HG03378 (cell line): Measurements from ENCODE around the gene ITGA3.
"Not testable (repeated sequence)": the region's sequence is repeated elsewhere in the genome, so short reads cannot be mapped to it uniquely, and the experiment has no call there.

Experiments used
- ATAC-seq: cut with Tn5 transposase; IDR thresholded peaks from one replicate; pipeline ENCODE4 v1.9.1; 2021; ENCODE audit warnings: mild to moderate bottlenecking, moderate library complexity; ENCODE audit not compliant: unreplicated experiment

Gene ITGA3

DNA sequence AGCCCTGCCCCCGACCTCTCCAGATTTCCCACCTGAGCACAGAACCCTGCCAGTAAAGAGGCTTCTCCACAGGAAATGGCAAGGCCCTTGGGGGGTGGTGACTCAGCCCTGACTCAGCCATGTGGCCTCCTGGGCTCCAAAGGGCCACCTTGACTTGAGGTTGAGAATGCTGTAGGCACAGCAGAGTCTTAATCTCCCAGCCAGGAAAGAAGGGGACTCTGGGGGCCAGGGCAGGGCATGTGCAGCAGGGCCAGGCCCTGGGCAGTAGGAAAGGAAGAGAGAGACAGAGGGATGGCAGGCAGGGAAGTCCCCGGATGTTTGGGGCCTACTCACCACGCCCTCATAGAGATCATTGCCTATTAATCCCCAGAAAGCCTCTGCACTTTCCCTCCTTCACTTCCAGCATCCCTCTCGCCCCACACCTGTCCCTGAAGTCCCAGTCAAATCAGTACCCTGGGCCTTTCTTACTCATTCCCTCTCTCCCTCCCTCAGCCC, 4.8 kb upstream of the ITGA3 start:
- ATAC-seq: no peak

DNA sequence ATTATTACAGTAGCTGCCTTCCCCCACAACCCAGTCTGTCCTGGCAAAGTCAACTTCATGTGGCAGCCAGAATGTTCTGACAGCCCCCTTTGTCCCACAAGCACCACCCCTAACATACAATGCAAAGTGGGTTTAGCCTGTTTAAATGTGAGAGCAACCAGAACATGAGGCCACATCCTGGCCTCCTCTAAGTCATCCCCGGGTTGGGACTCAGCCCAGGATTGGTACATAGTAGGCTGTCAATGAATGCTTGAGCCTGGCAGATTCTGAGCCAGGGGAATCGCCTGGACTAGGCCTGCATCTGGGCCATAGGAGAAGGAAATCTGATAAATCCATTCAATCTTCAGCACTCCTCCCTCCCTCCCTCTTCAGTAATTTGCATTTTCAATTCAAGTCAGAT, 4.3 kb upstream of the ITGA3 start:
- ATAC-seq: no peak

DNA sequence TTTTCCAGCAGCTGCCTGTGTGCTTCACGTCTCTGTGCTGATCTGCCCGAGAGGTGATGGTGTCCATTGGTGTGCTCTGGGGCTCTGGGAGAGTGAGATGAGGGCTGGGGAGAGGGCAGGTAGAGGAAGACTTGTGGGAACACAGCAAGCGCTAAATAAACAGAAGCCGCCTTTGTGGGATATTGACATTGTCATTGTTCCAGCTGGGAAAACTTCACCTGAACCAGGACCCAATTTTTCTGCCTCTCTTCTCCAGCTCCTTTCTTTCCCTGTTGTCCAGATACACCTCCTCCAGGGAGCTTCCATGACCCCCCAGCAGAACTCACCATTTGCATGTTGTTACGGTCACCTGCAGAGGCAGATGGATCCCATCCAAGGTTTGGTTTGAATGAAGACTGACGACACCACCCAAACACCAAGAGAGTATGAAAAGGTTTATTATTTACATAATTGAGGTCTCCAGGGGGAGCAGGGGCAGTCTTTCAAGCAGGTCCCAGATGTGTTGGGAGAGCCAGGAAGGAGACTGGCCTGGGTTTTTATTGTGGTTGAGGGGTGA, 3.6 kb upstream of the ITGA3 start:
- ATAC-seq: no peak

DNA sequence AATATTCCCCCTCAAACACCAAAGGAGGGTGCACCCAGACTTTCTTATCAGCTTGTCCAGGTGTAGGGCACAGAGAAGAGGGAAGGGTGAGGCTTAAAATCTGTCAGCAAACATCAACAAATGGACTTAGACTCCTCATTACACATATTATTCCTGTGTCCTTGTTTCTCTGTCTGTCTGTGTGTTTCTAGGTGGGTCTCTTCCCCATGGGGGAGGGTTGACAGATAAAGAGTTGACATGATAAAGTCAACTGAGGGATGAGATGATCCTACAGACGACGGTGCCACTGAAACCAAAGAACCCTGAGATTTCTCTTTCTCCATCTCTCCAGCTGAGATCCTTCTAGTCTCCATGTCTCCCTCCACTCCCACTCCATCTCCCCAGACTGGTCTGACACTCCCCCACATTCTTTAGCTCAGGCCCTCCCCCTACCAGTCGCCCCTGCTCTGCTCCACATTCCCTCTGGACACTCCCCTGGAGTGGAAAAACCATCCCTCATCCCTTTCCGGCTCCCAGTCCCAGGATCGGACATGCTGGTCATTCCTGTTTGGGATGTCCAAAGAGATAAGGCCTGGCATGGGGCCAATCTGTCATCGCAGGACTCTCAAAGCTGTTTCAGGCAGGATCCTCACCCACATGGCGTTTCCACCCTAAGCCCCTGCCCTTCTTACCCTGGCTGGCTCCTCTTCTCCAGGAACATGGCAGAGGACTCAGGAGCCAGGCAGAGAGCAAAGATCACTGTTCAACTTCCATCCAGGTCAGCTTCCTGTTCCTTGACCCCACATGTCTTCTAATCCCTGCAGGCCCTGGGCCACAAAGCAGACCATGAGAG, 2.9 kb upstream of the ITGA3 start:
- no peak for ATAC-seq

DNA sequence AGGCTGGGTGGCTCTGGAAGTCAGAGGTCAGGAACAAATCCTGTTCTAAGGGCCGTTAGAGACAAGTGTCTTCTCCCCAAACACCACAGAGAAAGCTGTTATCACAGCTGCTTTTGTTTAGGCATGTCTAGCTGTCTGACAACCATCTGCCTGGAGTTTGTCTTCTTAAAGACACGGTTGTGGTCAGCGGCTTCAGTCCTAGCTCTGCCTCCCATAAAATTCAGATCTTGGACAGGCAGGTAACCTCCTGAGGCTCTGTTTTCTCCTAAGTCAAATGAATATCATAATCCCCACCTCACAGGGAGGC, 2.3 kb upstream of the ITGA3 start:
- no peak for ATAC-seq

DNA sequence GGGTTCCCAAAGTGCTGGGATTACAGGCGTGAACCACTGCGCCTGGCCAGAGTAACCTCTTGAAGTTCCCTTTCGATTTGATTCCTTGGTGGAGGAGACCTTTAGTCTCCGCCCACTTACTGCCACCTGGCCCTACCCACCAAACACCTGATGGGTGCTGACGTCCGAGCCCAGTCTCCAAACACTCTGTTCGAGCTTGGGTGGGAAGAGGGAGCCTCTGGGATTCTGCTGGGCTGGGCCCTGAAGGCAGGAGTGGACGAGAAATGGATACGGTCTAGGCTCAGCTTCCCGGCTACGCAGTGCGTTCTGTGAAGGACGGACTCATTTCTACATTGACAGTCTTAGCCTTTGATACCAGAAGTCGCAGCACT, 870 bp upstream of the ITGA3 start:
- no peak for ATAC-seq

DNA sequence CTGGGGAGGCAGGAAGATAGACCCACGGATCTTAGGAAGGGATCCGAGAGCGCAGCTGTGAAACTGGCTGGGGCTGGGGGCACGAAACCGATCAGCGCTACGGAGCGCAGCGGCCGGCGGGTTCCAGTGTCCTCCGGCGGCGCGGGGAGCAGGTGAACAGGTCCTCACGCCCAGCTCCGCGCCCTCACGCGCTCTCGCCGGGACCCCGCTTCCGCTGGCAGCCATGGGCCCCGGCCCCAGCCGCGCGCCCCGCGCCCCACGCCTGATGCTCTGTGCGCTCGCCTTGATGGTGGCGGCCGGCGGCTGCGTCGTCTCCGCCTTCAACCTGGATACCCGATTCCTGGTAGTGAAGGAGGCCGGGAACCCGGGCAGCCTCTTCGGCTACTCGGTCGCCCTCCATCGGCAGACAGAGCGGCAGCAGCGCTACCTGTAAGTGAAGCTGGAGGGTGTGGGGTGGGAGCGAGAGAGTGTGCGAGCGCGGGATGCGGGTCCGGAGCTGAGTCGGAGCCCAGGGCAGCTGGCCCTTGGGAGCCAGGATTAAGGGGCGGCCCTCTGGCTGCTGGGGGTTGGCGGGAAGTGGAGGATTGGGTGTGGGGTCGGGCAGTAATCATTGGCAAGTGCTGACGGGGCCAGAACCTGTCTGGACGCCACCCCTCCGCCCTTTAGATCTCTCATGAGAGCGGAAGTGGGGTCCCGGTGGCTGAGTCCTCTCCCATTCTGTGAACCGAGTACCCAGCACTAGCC, 479 bp downstream of the ITGA3 start:
- no peak for ATAC-seq

DNA sequence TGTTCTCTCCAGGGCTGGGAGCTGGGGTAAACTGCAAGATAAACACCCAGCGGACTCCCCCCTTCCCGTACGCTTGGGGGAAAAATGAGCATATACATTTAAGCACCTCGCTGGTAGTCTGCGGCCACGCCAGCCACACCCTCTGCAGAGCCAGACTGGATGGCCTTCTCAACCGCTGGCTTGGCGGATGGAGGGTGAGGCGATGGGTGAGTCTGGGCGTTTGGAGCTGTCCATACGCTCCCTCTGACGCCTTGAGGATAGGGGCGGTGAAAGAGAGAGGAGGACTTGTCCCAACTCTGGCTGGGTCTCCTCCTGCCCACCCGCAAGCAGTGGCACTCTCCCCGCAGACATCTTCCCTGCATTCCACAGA, 1.0 kb downstream of the ITGA3 start:
- ATAC-seq: no peak

DNA sequence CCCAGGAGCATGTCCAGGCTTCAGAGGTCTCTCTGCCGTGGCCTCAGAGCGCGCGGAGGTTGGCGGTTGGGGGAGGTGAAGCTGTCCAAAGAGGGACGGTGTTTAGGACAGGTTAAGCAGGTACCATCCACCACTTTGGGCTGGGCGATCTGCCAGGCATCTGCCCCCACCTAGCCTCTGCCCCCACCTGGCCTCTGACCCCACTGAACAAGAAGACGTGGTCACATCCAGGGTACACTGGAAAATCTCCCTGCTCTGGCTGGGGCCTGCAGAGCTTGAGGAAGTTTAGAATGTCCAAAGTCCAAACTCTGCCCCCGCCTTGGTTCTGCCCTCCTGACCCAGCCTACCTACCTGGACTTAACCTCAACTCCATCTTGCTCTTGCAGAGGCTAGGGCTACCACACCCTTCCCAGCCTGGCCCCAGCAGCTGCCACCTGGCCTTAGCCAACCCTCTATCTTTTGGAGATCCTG, 1.6 kb downstream of the ITGA3 start:
- ATAC-seq: no peak

DNA sequence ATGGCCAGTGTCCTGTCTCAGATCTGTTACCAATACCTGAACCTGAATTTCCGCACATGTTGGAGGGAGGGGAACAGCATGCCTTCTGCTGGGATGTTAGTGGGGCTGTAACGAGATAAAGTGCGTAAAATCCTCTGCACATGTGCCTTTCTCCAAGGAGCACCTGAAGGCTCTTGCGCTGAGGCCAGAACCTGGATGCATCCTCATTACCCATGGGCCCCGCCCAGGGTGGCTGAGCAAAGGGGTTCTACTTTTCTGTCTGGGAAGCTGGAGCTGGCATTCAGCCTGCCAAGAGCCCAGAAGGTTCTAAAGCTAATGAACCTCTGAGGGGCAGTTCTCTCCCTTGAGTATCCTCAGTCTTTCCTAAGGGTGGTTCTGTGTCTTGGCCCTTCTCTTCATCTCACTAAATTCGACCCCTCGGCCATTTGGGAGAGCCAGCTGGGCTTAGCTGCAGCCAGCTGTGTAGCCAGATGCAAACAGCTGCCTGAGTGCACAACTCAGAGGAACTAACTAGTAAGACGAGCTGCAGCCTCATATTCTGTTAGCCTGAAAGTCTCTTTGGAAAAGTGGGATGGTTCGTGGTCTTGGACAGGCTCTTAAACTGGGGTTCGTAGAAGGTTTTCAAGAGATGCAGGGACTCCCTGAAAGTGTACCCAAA, 2.5 kb downstream of the ITGA3 start:
- no peak for ATAC-seq

DNA sequence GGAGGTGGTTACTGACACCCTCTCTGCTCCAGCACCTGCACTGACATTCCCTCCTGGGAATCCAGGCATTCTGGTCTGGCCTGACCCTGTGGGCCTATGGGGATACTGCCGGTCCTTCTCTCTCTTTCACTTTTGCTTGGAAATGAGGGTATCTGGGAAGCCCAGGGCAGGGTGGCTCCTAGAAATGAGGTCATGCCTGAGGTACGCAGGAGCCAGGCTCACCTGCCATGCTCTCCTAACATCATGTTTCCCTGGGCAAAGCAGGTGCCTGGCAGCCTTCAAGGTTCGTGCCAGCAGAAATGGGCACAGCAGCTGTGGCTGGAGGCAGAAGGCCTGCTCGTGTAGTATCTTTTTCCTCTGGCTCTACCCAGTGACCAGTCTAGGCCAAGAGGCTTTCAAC, 3.3 kb downstream of the ITGA3 start:
- no peak for ATAC-seq

DNA sequence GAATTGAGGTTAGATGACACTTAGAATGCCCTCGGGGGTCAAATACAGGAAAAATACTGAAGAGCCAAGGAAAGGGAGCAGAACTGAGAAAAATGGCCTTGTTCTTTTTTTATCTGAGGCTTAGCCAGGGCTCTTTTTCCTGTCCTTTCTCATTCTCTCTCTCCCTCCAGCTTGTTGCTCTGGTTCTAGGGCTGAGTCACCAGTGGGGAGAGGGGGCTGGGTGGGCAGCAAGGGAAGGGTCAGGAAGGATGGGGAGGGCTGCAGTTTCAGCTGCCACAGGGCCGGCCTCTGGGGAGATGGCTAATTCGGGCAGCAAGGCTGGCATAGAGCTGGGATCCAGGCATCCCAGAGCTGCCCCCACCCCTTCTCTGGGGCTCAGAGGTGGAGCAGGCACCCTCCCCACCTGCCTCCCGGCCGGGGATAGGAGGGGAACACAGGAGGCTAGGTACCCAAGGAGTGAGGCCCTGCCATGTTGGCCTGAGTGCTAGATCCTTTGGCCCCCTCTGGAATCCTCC, 3.9 kb downstream of the ITGA3 start:
- ATAC-seq: no peak

DNA sequence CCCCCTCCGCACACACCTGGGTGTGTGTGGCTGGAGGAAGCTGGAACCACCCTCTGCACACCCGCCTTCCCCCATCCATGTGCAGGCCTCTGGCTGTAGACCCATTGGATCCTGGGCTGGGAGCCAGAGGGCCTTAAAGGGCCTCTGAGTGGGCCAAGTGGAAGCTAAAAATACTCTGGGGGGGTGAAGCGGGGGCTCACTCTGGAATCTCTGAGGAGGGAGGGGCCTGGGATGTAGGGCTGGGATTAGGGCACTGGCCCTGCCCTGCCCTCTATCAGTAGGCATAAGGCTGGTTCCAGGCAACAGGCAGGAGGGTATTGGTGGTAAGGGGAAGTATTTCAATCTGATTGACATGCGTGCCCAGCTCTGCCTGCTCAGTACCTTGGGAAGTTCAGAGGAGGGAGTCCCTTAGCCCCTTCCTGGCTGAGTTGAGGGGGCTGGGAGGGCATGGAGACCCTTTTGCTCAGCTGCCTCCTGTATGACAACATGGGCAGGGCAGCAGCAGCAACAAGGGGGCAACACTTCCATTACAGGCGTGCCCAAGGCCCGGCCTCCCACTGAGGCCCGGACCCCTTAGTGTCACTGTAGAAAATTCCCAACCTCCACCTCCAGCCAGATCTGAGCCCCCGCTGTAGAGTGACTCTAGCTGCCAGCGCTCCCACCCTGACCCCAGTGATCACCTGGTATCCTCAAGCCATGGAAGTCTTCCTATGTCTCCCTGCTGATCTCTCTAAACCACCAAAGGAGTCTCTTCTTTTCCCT, 5.2 kb downstream of the ITGA3 start:
- ATAC-seq: no peak

DNA sequence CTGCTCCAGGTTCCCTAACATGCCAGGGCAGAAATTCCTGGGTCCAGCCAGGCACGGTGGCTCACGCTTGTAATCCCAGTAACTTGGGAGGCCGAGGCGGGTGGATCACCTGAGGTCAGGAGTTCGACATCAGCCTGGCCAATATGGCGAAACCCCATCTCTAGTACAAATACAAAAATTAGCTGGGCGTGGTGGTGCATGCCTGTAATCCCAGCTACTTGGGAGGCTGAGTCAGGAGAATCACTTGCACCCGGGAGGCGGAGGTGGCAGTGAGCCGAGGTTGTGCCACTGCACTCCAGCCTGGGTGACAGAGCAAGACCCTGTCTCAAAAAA, 5.8 kb downstream of the ITGA3 start:
- ATAC-seq: not testable (repeated sequence)

DNA sequence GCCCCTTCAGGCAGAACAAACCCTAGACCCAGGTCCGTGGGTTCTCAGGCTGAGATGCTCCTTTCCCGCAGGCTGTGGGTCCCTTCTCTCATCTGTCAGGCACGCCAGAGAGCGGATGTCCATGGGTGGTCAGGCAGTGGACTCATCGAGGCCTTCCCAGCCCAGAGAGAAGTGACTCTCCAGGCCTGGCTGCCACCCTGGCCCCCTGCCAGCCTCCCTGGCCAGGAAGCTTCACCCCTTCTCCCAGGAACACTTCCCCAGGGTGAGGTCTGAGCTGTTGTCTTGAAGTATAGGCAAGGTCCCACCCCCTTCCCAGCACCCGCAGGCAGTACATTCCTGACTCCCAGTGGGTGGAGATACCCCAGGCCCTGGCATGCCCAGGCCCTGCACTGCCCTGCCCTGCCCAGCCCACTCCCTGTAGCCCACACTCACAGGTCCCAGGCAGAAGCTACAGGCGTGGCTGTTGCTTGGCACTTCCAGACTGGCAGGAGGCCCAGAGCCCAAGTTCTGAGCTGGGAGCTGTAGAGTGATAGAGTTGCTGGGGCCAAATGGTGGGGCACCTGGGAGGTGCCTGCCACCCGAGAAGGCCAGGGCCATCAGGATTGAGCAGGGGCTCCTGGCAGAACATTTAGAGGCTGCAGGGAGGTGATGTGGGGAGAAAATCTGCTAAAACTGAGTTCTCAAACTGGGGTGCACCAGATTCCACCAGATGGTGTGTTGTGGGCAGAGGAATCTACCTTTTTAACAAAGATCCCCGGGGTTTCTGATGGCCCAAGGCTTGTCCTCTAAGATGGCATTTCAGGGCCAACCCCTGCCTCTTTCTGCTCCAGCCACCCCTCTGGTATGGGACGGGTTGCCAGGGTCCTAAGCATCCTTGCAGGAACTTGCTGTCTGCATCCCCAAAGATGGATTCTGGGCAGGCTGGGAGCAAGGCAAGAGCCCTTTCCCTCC, 6.7 kb downstream of the ITGA3 start:
- ATAC-seq: no peak

DNA sequence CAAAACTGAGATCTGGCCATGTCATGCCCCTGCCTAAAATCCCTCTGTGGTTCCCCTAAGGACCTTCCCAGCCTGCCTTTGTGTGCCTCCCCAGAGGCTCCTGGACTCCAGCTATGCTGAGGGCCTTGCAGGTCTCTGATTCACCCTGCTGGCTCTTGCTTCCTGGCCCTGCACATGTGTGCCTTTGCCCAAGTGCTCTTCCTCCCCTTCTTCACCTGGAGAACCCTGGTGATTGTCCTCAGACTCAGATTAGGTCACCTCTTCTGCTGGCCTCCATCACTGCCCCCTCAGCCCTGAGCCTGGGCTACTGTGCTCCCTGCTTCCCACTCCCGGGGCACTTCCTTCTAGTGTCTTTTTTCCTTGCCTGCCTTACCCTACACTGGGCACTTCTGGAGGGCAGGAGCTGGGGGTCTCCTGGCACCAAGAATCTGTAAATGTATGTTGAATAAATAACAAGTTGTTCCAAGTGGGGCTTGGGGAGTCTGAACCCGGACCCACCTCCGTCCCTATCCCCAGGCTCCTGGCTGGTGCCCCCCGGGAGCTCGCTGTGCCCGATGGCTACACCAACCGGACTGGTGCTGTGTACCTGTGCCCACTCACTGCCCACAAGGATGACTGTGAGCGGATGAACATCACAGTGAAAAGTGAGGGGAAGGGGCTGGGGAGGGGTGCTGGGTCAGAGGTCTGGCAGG, 7.8 kb downstream of the ITGA3 start:
- no peak for ATAC-seq

DNA sequence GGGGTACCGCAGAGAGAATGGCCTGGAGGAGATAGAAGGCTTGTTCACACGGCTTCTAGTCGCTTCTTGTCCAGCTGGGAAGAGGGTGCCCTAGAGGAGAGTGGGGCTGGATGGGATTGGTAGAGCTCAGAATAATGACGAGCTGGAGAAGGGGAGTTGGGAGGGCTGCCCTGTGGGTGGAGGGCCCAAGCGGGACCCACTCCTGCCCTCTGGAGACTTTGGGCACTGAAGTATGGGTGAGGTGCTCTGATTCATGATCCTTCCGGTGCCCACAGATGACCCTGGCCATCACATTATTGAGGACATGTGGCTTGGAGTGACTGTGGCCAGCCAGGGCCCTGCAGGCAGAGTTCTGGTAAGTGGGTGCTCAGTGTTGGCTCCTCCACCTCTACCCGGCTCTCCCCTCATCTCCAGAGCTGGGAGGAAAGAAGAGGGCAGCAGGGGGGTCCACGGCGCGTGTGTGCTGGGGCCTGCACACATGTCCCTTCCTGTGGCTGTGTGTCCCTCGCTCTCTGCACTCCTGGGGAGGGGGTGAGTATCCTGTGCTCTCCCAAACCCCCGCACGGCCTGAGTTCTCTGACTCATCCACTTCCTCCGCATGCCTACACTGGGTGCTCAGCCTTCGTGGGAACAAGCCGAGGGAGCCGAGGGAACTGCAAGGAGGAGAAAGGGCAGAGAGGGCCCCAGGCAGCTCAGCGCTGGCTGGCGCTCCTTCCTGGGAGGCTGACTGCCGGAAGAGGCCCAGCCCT, 8.5 kb downstream of the ITGA3 start:
- no peak for ATAC-seq

DNA sequence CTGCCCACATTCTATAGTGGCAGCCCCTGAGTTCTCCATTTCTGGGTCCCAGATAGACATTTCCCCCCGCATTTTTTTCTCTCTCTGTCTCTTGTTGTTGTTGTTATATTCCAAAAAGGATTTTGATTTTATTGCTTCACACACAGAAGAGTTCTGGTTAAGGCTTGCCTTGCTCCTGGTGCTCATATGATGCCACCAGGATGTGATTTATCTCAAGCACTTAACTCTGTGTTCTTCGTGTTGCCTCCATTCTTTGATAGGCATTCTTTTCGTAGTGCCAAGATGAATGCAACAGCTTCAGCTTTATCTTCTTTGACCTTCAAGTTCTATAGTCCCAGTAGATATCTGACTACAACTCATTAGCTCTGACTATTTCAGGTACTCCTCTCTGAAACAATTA, 9.1 kb downstream of the ITGA3 start:
- no peak for ATAC-seq
